K562 (cell line): ENCODE data around the gene TSGA10IP. TPM values are rescaled to one million over a fixed set of nuclear protein-coding genes. Genes with fewer than 3 reads are reported as not detected.
A peak's percentile ranks its signal among the peaks of the same experiment; 100 is the strongest.

ENCODE experiments used
- ARNT ChIP-seq, 2 experiments: fragments of 450-650 bp; IDR thresholded peaks; 2 replicates each; pipeline ENCODE4 v1.6.1; 2016; ENCODE audit warnings: mild to moderate bottlenecking in 1 of 2
- CBFA2T3 ChIP-seq: fragments of 450-650 bp; IDR thresholded peaks from 2 replicates; pipeline ENCODE4 v1.6.1; 2017
- CREBBP ChIP-seq: IDR thresholded peaks from one replicate; pipeline ENCODE4 v1.6.1; 2012; ENCODE audit warnings: low read depth, mild to moderate bottlenecking, control low read depth, inconsistent platforms, low read length
- CTBP1 ChIP-seq: fragments of 450-650 bp; IDR thresholded peaks from 2 replicates; pipeline ENCODE4 v1.6.1; 2016; ENCODE audit warnings: borderline replicate concordance
- KAT8 ChIP-seq: fragments of 450-650 bp; IDR thresholded peaks from 2 replicates; pipeline ENCODE4 v1.6.1; 2016; ENCODE audit warnings: low read depth, mild to moderate bottlenecking
- KLF1 ChIP-seq: fragments of 450-650 bp; IDR thresholded peaks from 2 replicates; pipeline ENCODE4 v1.6.1; 2016; ENCODE audit warnings: missing genetic modification characterization, missing compliant biosample characterization
- MAX ChIP-seq: sonication (generic); formaldehyde crosslinking; IDR thresholded peaks from 2 replicates; pipeline ENCODE4 v1.9.0; 2022; ENCODE audit warnings: mild to moderate bottlenecking, missing genetic modification reagents
- PCBP2 ChIP-seq: fragments of 200-400 bp; formaldehyde crosslinking; IDR thresholded peaks from 2 replicates; pipeline ENCODE4 v1.6.1; 2018; ENCODE audit warnings: low read length, low read depth, mild to moderate bottlenecking, moderate library complexity; ENCODE audit not compliant: poor library complexity, severe bottlenecking
- PHF20 ChIP-seq: fragments of 450-650 bp; IDR thresholded peaks from 2 replicates; pipeline ENCODE4 v1.6.1; 2018; ENCODE audit not compliant: partially characterized antibody
- RB1 ChIP-seq: fragments of 450-650 bp; IDR thresholded peaks from 2 replicates; pipeline ENCODE4 v1.6.1; 2017; ENCODE audit warnings: low read depth, mild to moderate bottlenecking
- SETDB1 ChIP-seq: IDR thresholded peaks from one replicate; pipeline ENCODE4 v1.6.1; 2012; ENCODE audit warnings: low read length, control low read depth, inconsistent platforms
- TAF7 ChIP-seq: fragments of 450-650 bp; IDR thresholded peaks from 2 replicates; pipeline ENCODE4 v1.6.1; 2016; ENCODE audit warnings: missing genetic modification characterization, missing compliant biosample characterization
- TEAD2 ChIP-seq: fragments of 450-650 bp; IDR thresholded peaks from 2 replicates; pipeline ENCODE4 v1.6.1; 2016; ENCODE audit warnings: missing genetic modification characterization, control low read depth, missing compliant biosample characterization
- TEAD4 ChIP-seq, 2 experiments: sonication (generic) in 1 of 2; formaldehyde crosslinking in 1 of 2; IDR thresholded peaks; 2 replicates each; pipeline versions ENCODE4 v1.6.1 to v1.8.0; 2012 to 2022; ENCODE audit warnings: borderline replicate concordance in 1 of 2, inconsistent platforms in 1 of 2, low read length in 1 of 2, mild to moderate bottlenecking in 1 of 2, missing genetic modification reagents in 1 of 2
- ZBTB9 ChIP-seq: fragments of 450-650 bp; formaldehyde crosslinking; IDR thresholded peaks from 2 replicates; pipeline ENCODE4 v1.4.0; 2020; ENCODE audit warnings: mild to moderate bottlenecking, moderate library complexity
- ZNF12 ChIP-seq: sonication (generic); formaldehyde crosslinking; IDR thresholded peaks from 2 replicates; pipeline ENCODE4 v1.4.0; 2020; ENCODE audit warnings: mild to moderate bottlenecking, missing genetic modification reagents
- ZNF57 ChIP-seq: fragments of 450-650 bp; formaldehyde crosslinking; IDR thresholded peaks from 2 replicates; pipeline ENCODE4 v1.4.0; 2020; ENCODE audit warnings: mild to moderate bottlenecking, moderate library complexity
- ZNF589 ChIP-seq: fragments of 200-800 bp; sonication (Bioruptor generic); IDR thresholded peaks from 2 replicates; pipeline ENCODE4 v1.6.1; 2016; ENCODE audit warnings: low read depth, missing genetic modification characterization, missing compliant biosample characterization
- ZNF609 ChIP-seq: sonication (generic); formaldehyde crosslinking; IDR thresholded peaks from 2 replicates; pipeline ENCODE4 v1.8.1; 2023; ENCODE audit warnings: missing genetic modification reagents, mild to moderate bottlenecking, borderline replicate concordance
- ZNF655 ChIP-seq: fragments of 250-450 bp; sonication (Bioruptor Pico); IDR thresholded peaks from 2 replicates; pipeline ENCODE4 v1.5.0; 2021
- polyA plus RNA-seq, 8 experiments: library from polyadenylated mRNA; depleted of rRNA in 4 of 8; stranded (reverse) in 5 of 8; unstranded in 3 of 8; fragments of >200 nt; fragmentation: Nextera tagmentation in 2 of 8; fragmentation: Illumina TruSeq in 1 of 8; extraction: Ambion mirVana in 2 of 8; extraction: Trizol in 1 of 8; gene quantifications; 2 replicates each; pipeline versions ENCODE4 v1.2.1 to v1.2.3, GENCODE V29; 2011 to 2014; ENCODE audit warnings: inconsistent platforms in 1 of 8, missing spikeins in 1 of 8
- total RNA-seq, 7 experiments: library from RNA; depleted of rRNA in 6 of 7; stranded (reverse); fragments of >200 nt in 6 of 7; fragmentation: Illumina TruSeq in 2 of 7; extraction: Trizol in 2 of 7; gene quantifications; 2 replicates each; pipeline versions ENCODE4 v1.2.1 to v1.2.3, GENCODE V29; 2011 to 2021; ENCODE audit warnings: low replicate concordance in 1 of 7

The TSGA10IP gene
- total and polyA plus RNA-seq, 9 of the 15 experiments (the other 6 are each of a cell fraction or from before 2014, with no cell fraction given), result not detected

- TF ChIP-seq ZNF655 (CRISPR knock-in tag) (no peak), CREBBP (no peak), CTBP1 (peak; percentile 43; the same call in 1 of the 2 replicates), ZNF12 (CRISPR knock-in tag) (no peak; the same call in 1 of the 2 replicates), KAT8 (peak; percentile 78; the same call in 1 of the 2 replicates), KLF1 (peak; percentile 65), ZNF609 (no peak), SETDB1 (no peak), PHF20 (peak; percentile 91), ZNF57 (no peak), ZBTB9 (CRISPR knock-in tag) (peak; percentile 69; the same call in 1 of the 2 replicates), ARNT (IDR thresholded peaks at IDR 0.05) (peak in 1 of 2 experiments; percentile 54; a peak in 1 of 4 replicates), MAX (CRISPR knock-in tag) (peak; percentile 40; the same call in 1 of the 2 replicates), RB1 (peak; percentile 73; the same call in 1 of the 2 replicates), ZNF589 (CRISPR knock-in tag) (0 out of 2 replicates have a peak, but pooled peaks have one; percentile 24), TEAD2 (tag) (no peak), CBFA2T3 (no peak), TAF7 (tag) (peak; percentile 78), TEAD4 (IDR thresholded peaks at IDR 0.05; ENCODE audit: low read length) (no peak; the same call in none of the 2 replicates), TEAD4 (CRISPR knock-in tag; IDR thresholded peaks at IDR 0.05; ENCODE audit: borderline replicate concordance) (no peak), PCBP2 (no peak)
Measured at GRCh38 chr11:65961267-65962140, 16.2 kb downstream of the TSGA10IP start, which contains the start of gene SART1 (continued).
